ENCODE results near the gene COBL. TPM values are rescaled to one million over a fixed set of nuclear protein-coding genes. Genes with fewer than 3 reads are reported as not detected.

Gene COBL
- total RNA-seq, 6 experiments from 2014 or later, result 21.5 to 35.9 (median 24.6) TPM

- ATAC-seq (no peak), DNase-seq (no peak)
- H3K9me3 ChIP-seq, result no peaks in the 10 kb centered on the region
- H3K27ac ChIP-seq, result no peak overlapping the region
- H3K4me3 ChIP-seq, result no peak overlapping the region
- WGBS (ENCODE audit: insufficient coverage, low coverage, low lambda C conversion rate, missing lambda C conversion rate), result 60% methylated on average over 4 of the region's 4 CpGs
- H3K36me3 ChIP-seq, result peaks cover 0 to 32% (median 4%) of the 10 kb centered on the region in 4 donors
- intact Hi-C loops (cut with DNase I), result no loop called here
- no peaks in the 10 kb centered on the region for H3K4me1 ChIP-seq
- no peaks in the 10 kb centered on the region for H3K27me3 ChIP-seq
- no peak for TF ChIP-seq CTCF (IDR thresholded peaks at IDR 0.05)
- TF ChIP-seq POLR2A (IDR thresholded peaks at IDR 0.05), result no peak
These were observed 286.9 kb downstream of the COBL start for GRCh38 chr7:51029701-51030191.

GRCh38 chr7:51029131-51029530 is 287.5 kb downstream of the COBL start:
- H3K36me3 ChIP-seq, result peaks cover 0 to 32% (median 4%) of the 10 kb centered on the region in 4 donors
- DNase-seq (peak in 1 of 3 donors; percentile 29), ATAC-seq (no peak)
- TF ChIP-seq POLR2A (IDR thresholded peaks at IDR 0.05), result no peak
- no peak for TF ChIP-seq CTCF (IDR thresholded peaks at IDR 0.05)
- intact Hi-C loops (cut with DNase I), result no loop called here
- H3K4me1 ChIP-seq, result no peaks in the 10 kb centered on the region
- no peaks in the 10 kb centered on the region for H3K27me3 ChIP-seq
- H3K9me3 ChIP-seq, result no peaks in the 10 kb centered on the region
- no peak overlapping the region for H3K27ac ChIP-seq
- no peak overlapping the region for H3K4me3 ChIP-seq
- 81% methylated on average over 10 of the region's 13 CpGs for WGBS (ENCODE audit: insufficient coverage, low coverage, low lambda C conversion rate, missing lambda C conversion rate)

GRCh38 chr7:51027935-51028830 is 288.4 kb downstream of the COBL start:
- TF ChIP-seq CTCF (IDR thresholded peaks at IDR 0.05), result no peak
- TF ChIP-seq POLR2A (IDR thresholded peaks at IDR 0.05), result no peak
- no peak for ATAC-seq
- Histone ChIP-seq H3K27me3 (no peaks in the 10 kb centered on the region), H3K36me3 (peaks cover 0 to 28% (median 4%) of the 10 kb centered on the region in 4 donors), H3K9me3 (no peaks in the 10 kb centered on the region), H3K4me1 (no peaks in the 10 kb centered on the region), H3K27ac (no peak overlapping the region), H3K4me3 (no peak overlapping the region)
- peak in 1 of 3 donors; percentile 39 for DNase-seq
- intact Hi-C loops (cut with DNase I), result no loop called here
- 90% methylated on average over 2 of the region's 19 CpGs for whole genome bisulfite sequencing (ENCODE audit: insufficient coverage, low coverage, low lambda C conversion rate, missing lambda C conversion rate)

GRCh38 chr7:51027106-51027934 is 289.3 kb downstream of the COBL start:
- intact Hi-C loops (cut with DNase I), result no loop called here

More at GRCh38 chr7:51027106-51027934, 289.3 kb downstream of the COBL start:
- WGBS (ENCODE audit: insufficient coverage, low coverage, low lambda C conversion rate, missing lambda C conversion rate), result 87% methylated on average over 9 of the region's 10 CpGs
- Histone ChIP-seq H3K27me3 (no peaks in the 10 kb centered on the region), H3K27ac (no peak overlapping the region), H3K9me3 (no peaks in the 10 kb centered on the region), H3K4me3 (no peak overlapping the region), H3K4me1 (no peaks in the 10 kb centered on the region), H3K36me3 (peaks cover 0 to 28% (median 4%) of the 10 kb centered on the region in 4 donors)
- peak in 1 of 3 donors; percentile 24 for DNase-seq
- ATAC-seq, result no peak
- TF ChIP-seq POLR2A (IDR thresholded peaks at IDR 0.05) (no peak), CTCF (IDR thresholded peaks at IDR 0.05) (no peak)

All from right lobe of liver (tissue), 6 donors.